ENCODE measurements around the gene TBX4. TPM values are rescaled to one million over a fixed set of nuclear protein-coding genes. Genes with fewer than 3 reads are reported as not detected.

Gene TBX4
- total and polyA plus RNA-seq, 12 donors: 0.03 TPM; not detected in 11

GRCh38 chr17:61474235-61474927 lies 22.2 kb downstream of the TBX4 start:
- no peak for DNase-seq
- TF ChIP-seq CTCF (IDR thresholded peaks at IDR 0.05): no peak

GRCh38 chr17:61474934-61475333 lies 22.7 kb downstream of the TBX4 start:
- no peak for ATAC-seq
- H3K27me3 ChIP-seq: peaks cover 0 to 41% (median 29%) of the 10 kb centered on the region in 7 donors
- intact Hi-C loops (cut with DNase I): no loop called here
- no peak for TF ChIP-seq CTCF (IDR thresholded peaks at IDR 0.05)
- H3K4me3 ChIP-seq: no peak overlapping the region
- no peak overlapping the region for H3K27ac ChIP-seq
- no peaks in the 10 kb centered on the region for H3K36me3 ChIP-seq
- DNase-seq: no peak
- H3K4me1 ChIP-seq: no peaks in the 10 kb centered on the region
- H3K9me3 ChIP-seq: no peaks in the 10 kb centered on the region
- 87 to 90% methylated on average over 6 of the region's 6 CpGs for WGBS, 2 donors

More at GRCh38 chr17:61474235-61474927, 22.2 kb downstream of the TBX4 start:
- Histone ChIP-seq H3K4me3 (no peak overlapping the region), H3K4me1 (no peaks in the 10 kb centered on the region), H3K9me3 (no peaks in the 10 kb centered on the region), H3K36me3 (no peaks in the 10 kb centered on the region), H3K27ac (no peak overlapping the region), H3K27me3 (peaks cover 0 to 40% (median 29%) of the 10 kb centered on the region in 7 donors)
- intact Hi-C loops (cut with DNase I): no loop called here
- 86 to 91% methylated on average over 12 of the region's 12 CpGs for WGBS, 2 donors
- no peak for ATAC-seq

GRCh38 chr17:61475726-61476125 lies 23.5 kb downstream of the TBX4 start:
- WGBS, 2 donors: 68 to 70% methylated on average over 8 of the region's 8 CpGs
- ATAC-seq: no peak
- no peak for DNase-seq
- no peaks in the 10 kb centered on the region for H3K36me3 ChIP-seq
- no peak overlapping the region for H3K4me3 ChIP-seq
- intact Hi-C loops (cut with DNase I): no loop called here
- no peak for TF ChIP-seq CTCF (IDR thresholded peaks at IDR 0.05)
- H3K27ac ChIP-seq: no peak overlapping the region
- H3K9me3 ChIP-seq: no peaks in the 10 kb centered on the region
- no peaks in the 10 kb centered on the region for H3K4me1 ChIP-seq
- H3K27me3 ChIP-seq: peaks cover 0 to 41% (median 29%) of the 10 kb centered on the region in 7 donors

GRCh38 chr17:61476476-61477203 lies 24.4 kb downstream of the TBX4 start:
- H3K27ac ChIP-seq: no peak overlapping the region
- intact Hi-C loops (cut with DNase I): no loop called here
- H3K27me3 ChIP-seq: peaks cover 0 to 41% (median 29%) of the 10 kb centered on the region in 7 donors
- 50 to 51% methylated on average over 17 of the region's 17 CpGs for WGBS, 2 donors
- ATAC-seq: no peak
- DNase-seq: no peak
- TF ChIP-seq CTCF (IDR thresholded peaks at IDR 0.05): no peak
- no peaks in the 10 kb centered on the region for H3K36me3 ChIP-seq
- H3K4me3 ChIP-seq: no peak overlapping the region
- H3K4me1 ChIP-seq: no peaks in the 10 kb centered on the region
- H3K9me3 ChIP-seq: no peaks in the 10 kb centered on the region

Measured in heart right ventricle (tissue), 16 donors.